ENCODE measurements around the gene DRD2. TPM values are rescaled to one million over a fixed set of nuclear protein-coding genes. Genes with fewer than 3 reads are reported as not detected.

DRD2 gene
- total RNA-seq, 1 experiment from 2014 or later = 0.44 TPM

DNA sequence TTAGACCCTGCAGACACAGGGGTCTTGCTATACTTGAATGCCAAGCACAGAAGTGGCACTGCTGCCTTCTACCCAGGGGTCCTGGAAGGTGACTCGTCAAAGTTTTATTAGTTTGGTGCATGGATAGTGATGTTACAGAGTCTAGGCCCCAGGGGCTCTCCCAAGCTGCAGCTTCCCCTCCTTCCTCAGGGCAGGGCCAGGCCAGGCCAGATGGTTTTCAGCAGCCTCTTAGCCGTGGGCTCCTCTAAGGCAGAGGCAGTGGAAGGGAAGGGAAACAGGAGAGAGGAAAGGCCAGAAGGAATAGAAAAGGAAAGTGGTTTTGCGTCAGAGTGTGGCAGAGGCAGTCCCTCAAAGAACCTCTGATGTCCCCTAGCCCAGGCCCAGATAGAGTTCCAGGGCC, 65.7 kb downstream of the DRD2 start:
- H3K27ac Mint-ChIP-seq = no peak overlapping the region
- H2BK5ac ChIP-seq (ENCODE audit: insufficient read length, low read length) = no peak overlapping the region
- no peaks in the 10 kb centered on the region for H3K9me3 Mint-ChIP-seq
- H3T11ph ChIP-seq (ENCODE audit: low read length) = no peak overlapping the region
- H3K4me1 ChIP-seq (ENCODE audit: insufficient read depth, low read length) = no peaks in the 10 kb centered on the region
- no peaks in the 10 kb centered on the region for H3K36me3 Mint-ChIP-seq (ENCODE audit: insufficient read depth in 1 of 3, low read depth in 3 of 3)
- no peaks in the 10 kb centered on the region for H3K27me3 ChIP-seq (ENCODE audit: insufficient read depth, low read length)
- no peak overlapping the region for H3K4me2 ChIP-seq (ENCODE audit: insufficient read depth, insufficient read length, low read length)
- H3K4me3 Mint-ChIP-seq = no peak overlapping the region
- DNase-seq = no peak
- no peak overlapping the region for H2AK5ac ChIP-seq (ENCODE audit: insufficient read length, low read length)
- H4K20me1 ChIP-seq (ENCODE audit: control insufficient read depth, insufficient read depth, insufficient read length) = no peaks in the 10 kb centered on the region
- peaks cover 3% of the 10 kb centered on the region; the same call in 1 of the 2 replicates for H3K27me3 Mint-ChIP-seq (ENCODE audit: low read depth)
- no peak overlapping the region for H3K9ac ChIP-seq (ENCODE audit: extremely low read depth, insufficient read length, low read length)
- no peak overlapping the region for H3K4ac ChIP-seq (ENCODE audit: low read depth, low read length)
- no peak overlapping the region for H3K23ac ChIP-seq (ENCODE audit: insufficient read length, low read depth, low read length)
- no peaks in the 10 kb centered on the region for H3K23me2 ChIP-seq (ENCODE audit: insufficient read length, low read depth, low read length, poor library complexity, severe bottlenecking)
- H2BK12ac ChIP-seq (ENCODE audit: insufficient read length, low read depth, low read length) = no peak overlapping the region
- H2BK15ac ChIP-seq (ENCODE audit: low read depth, low read length) = no peak overlapping the region
- H3K79me1 ChIP-seq (ENCODE audit: insufficient read depth, low read depth, low read length, poor library complexity, severe bottlenecking) = no peaks in the 10 kb centered on the region
- no peak overlapping the region for H4K5ac ChIP-seq (ENCODE audit: insufficient read length, low read depth, low read length)
- no peak overlapping the region for H4K8ac ChIP-seq (replicated peaks; ENCODE audit: insufficient read length, low read depth, low read length)
- H3K9me3 ChIP-seq (ENCODE audit: control insufficient read depth, low read depth, low read length) = no peaks in the 10 kb centered on the region
- peaks cover 10 to 23% of the 10 kb centered on the region in 2 experiments for H3K4me1 Mint-ChIP-seq
- no peak overlapping the region for H4K91ac ChIP-seq (ENCODE audit: insufficient read length, low read depth, low read length)
- no peak overlapping the region for H3K27ac ChIP-seq (ENCODE audit: insufficient read length, low read depth, low read length)
- H2BK20ac ChIP-seq (ENCODE audit: low read depth, low read length, poor library complexity, severe bottlenecking) = no peak overlapping the region
- no peak overlapping the region for H2AFZ ChIP-seq (ENCODE audit: low read length)
- H3K14ac ChIP-seq (ENCODE audit: insufficient read depth, low read length) = no peak overlapping the region
- H3K56ac ChIP-seq (ENCODE audit: insufficient read length, low read depth, low read length) = no peak overlapping the region
- H3K18ac ChIP-seq (ENCODE audit: insufficient read length, low read depth, low read length) = no peak overlapping the region
- no CpG with 5 or more reads among the region's 3 CpGs for WGBS (ENCODE audit: extremely low coverage, insufficient read length, low lambda C conversion rate)
- TF ChIP-seq, protein P1, sequence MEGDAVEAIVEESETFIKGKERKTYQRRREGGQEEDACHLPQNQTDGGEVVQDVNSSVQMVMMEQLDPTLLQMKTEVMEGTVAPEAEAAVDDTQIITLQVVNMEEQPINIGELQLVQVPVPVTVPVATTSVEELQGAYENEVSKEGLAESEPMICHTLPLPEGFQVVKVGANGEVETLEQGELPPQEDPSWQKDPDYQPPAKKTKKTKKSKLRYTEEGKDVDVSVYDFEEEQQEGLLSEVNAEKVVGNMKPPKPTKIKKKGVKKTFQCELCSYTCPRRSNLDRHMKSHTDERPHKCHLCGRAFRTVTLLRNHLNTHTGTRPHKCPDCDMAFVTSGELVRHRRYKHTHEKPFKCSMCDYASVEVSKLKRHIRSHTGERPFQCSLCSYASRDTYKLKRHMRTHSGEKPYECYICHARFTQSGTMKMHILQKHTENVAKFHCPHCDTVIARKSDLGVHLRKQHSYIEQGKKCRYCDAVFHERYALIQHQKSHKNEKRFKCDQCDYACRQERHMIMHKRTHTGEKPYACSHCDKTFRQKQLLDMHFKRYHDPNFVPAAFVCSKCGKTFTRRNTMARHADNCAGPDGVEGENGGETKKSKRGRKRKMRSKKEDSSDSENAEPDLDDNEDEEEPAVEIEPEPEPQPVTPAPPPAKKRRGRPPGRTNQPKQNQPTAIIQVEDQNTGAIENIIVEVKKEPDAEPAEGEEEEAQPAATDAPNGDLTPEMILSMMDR (conservative IDR thresholded peaks at IDR 0.05) = no peak
- H3K79me2 ChIP-seq (ENCODE audit: insufficient read depth, low read length) = no peaks in the 10 kb centered on the region
- no peak overlapping the region for H2BK120ac ChIP-seq (ENCODE audit: low read depth, low read length, poor library complexity, severe bottlenecking)

Measured in H9 (cell line).